ENCODE measurements around the gene TNIK. TPM values are rescaled to one million over a fixed set of nuclear protein-coding genes. Genes with fewer than 3 reads are reported as not detected.

The TNIK gene
- total and polyA plus RNA-seq, 4 donors = 3.7 to 9.8 (median 5.2) TPM

DNA sequence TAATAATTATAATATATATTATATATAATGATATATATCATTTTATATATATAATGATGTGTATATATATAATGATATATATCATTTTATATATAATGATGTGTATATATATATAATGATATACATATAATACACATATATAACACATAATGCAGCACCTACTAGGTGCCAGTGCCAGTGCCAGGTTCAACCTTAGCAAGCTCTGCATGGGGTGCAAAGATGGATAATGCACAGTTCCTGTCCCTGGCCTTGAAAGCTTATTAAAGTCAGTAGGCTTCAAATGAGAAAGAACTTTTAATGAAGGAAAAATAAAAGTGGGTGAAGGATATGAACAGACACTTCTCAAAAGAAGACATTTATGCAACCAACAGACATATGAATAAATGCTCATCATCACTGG, 240.9 kb downstream of the TNIK start:
- no peaks in the 10 kb centered on the region for H3K36me3 ChIP-seq (ENCODE audit: control insufficient read depth in 4 of 4, insufficient read depth in 3 of 4, low read depth in 1 of 4, low read length in 3 of 4)
- no peak overlapping the region for H3K4me3 ChIP-seq (ENCODE audit: low read depth in 1 of 3, low read length in 3 of 3)
- TF ChIP-seq FOXA2 (IDR thresholded peaks at IDR 0.05) (no peak), NR2F2 (IDR thresholded peaks at IDR 0.05) (no peak), EGR1 (IDR thresholded peaks at IDR 0.05; ENCODE audit: low read depth in 2 of 2) (no peak)
- TF ChIP-seq, protein P1, sequence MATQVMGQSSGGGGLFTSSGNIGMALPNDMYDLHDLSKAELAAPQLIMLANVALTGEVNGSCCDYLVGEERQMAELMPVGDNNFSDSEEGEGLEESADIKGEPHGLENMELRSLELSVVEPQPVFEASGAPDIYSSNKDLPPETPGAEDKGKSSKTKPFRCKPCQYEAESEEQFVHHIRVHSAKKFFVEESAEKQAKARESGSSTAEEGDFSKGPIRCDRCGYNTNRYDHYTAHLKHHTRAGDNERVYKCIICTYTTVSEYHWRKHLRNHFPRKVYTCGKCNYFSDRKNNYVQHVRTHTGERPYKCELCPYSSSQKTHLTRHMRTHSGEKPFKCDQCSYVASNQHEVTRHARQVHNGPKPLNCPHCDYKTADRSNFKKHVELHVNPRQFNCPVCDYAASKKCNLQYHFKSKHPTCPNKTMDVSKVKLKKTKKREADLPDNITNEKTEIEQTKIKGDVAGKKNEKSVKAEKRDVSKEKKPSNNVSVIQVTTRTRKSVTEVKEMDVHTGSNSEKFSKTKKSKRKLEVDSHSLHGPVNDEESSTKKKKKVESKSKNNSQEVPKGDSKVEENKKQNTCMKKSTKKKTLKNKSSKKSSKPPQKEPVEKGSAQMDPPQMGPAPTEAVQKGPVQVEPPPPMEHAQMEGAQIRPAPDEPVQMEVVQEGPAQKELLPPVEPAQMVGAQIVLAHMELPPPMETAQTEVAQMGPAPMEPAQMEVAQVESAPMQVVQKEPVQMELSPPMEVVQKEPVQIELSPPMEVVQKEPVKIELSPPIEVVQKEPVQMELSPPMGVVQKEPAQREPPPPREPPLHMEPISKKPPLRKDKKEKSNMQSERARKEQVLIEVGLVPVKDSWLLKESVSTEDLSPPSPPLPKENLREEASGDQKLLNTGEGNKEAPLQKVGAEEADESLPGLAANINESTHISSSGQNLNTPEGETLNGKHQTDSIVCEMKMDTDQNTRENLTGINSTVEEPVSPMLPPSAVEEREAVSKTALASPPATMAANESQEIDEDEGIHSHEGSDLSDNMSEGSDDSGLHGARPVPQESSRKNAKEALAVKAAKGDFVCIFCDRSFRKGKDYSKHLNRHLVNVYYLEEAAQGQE (IDR thresholded peaks at IDR 0.05) = no peak

DNA sequence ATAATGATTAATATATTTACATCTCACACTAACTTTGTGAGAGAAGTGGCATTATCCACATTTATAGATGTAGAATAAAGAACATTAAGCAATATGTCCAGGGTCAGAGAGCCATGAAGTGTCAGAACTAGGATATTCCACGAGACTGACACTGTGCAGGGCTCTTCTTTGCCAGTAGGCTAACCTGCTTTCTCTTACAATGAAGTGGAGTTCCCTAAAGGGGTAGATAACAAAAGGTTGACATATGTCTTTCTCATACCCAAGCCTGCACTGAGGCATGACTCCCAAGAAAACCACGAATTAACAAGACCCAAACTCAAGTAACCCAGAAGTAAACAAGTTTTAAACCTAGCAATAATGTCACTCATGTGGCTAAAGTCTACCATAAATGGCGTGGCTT, 242.1 kb downstream of the TNIK start:
- Histone ChIP-seq H3K9me3 (ENCODE audit: control insufficient read depth in 4 of 4, low read length in 3 of 4) (no peaks in the 10 kb centered on the region), H3K27ac (ENCODE audit: low read depth in 1 of 2, low read length in 2 of 2) (no peak overlapping the region), H3K4me1 (ENCODE audit: control insufficient read depth in 4 of 4, insufficient read depth in 4 of 4, low read length in 3 of 4) (no peaks in the 10 kb centered on the region), H3K36me3 (ENCODE audit: control insufficient read depth in 4 of 4, insufficient read depth in 3 of 4, low read depth in 1 of 4, low read length in 3 of 4) (no peaks in the 10 kb centered on the region), H3K27me3 (ENCODE audit: control insufficient read depth in 4 of 4, insufficient read depth in 4 of 4, low read length in 3 of 4) (no peaks in the 10 kb centered on the region), H3K9ac (ENCODE audit: low read depth in 1 of 2, low read length in 2 of 2) (no peak overlapping the region), H3K4me3 (ENCODE audit: low read depth in 1 of 3, low read length in 3 of 3) (no peak overlapping the region)
- WGBS = 83% methylated on average over 3 of the region's 3 CpGs
- TF ChIP-seq, protein P2, sequence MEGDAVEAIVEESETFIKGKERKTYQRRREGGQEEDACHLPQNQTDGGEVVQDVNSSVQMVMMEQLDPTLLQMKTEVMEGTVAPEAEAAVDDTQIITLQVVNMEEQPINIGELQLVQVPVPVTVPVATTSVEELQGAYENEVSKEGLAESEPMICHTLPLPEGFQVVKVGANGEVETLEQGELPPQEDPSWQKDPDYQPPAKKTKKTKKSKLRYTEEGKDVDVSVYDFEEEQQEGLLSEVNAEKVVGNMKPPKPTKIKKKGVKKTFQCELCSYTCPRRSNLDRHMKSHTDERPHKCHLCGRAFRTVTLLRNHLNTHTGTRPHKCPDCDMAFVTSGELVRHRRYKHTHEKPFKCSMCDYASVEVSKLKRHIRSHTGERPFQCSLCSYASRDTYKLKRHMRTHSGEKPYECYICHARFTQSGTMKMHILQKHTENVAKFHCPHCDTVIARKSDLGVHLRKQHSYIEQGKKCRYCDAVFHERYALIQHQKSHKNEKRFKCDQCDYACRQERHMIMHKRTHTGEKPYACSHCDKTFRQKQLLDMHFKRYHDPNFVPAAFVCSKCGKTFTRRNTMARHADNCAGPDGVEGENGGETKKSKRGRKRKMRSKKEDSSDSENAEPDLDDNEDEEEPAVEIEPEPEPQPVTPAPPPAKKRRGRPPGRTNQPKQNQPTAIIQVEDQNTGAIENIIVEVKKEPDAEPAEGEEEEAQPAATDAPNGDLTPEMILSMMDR (IDR thresholded peaks at IDR 0.05; ENCODE audit: low read depth, low read length, missing input control) = no peak
- no peak for TF ChIP-seq GABPA (IDR thresholded peaks at IDR 0.05 in 1 of 2, conservative IDR thresholded peaks at IDR 0.05 in 1 of 2)
- no peak for DNase-seq (ENCODE audit: low spot score)

More for the DNA sequence above, 240.9 kb downstream of the TNIK start:
- Histone ChIP-seq H3K9me3 (ENCODE audit: control insufficient read depth in 4 of 4, low read length in 3 of 4) (no peaks in the 10 kb centered on the region), H3K27ac (ENCODE audit: low read depth in 1 of 2, low read length in 2 of 2) (no peak overlapping the region), H3K4me1 (ENCODE audit: control insufficient read depth in 4 of 4, insufficient read depth in 4 of 4, low read length in 3 of 4) (no peaks in the 10 kb centered on the region), H3K9ac (ENCODE audit: low read depth in 1 of 2, low read length in 2 of 2) (no peak overlapping the region), H3K27me3 (ENCODE audit: control insufficient read depth in 4 of 4, insufficient read depth in 4 of 4, low read length in 3 of 4) (no peaks in the 10 kb centered on the region)
- no peak for DNase-seq (ENCODE audit: low spot score)

DNA sequence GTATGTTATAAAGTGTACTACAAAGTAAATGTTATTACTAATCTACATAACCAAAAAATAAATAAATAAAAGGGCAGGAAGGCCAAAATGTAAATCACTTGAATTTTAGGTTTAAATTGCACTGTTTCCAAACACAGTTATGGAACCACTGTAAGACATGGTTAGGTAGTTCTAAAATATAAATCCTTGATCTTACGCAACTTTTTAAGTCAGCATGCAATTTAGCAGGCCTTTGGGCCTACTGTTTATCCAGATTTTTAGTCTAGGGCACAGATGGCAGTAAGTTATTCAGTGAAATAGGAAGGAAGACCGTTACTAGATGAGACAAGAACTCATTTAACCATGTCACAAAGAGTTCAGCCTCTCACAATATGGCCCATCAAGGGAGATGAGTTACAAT, 246.3 kb downstream of the TNIK start:
- no peak for DNase-seq (ENCODE audit: low spot score)
- Histone ChIP-seq H3K4me1 (ENCODE audit: control insufficient read depth in 4 of 4, insufficient read depth in 4 of 4, low read length in 3 of 4) (no peaks in the 10 kb centered on the region), H3K9ac (ENCODE audit: low read depth in 1 of 2, low read length in 2 of 2) (no peak overlapping the region), H3K36me3 (ENCODE audit: control insufficient read depth in 4 of 4, insufficient read depth in 3 of 4, low read depth in 1 of 4, low read length in 3 of 4) (no peaks in the 10 kb centered on the region), H3K27ac (ENCODE audit: low read depth in 1 of 2, low read length in 2 of 2) (no peak overlapping the region), H3K4me3 (ENCODE audit: low read depth in 1 of 3, low read length in 3 of 3) (no peak overlapping the region), H3K27me3 (ENCODE audit: control insufficient read depth in 4 of 4, insufficient read depth in 4 of 4, low read length in 3 of 4) (no peaks in the 10 kb centered on the region), H3K9me3 (ENCODE audit: control insufficient read depth in 4 of 4, low read length in 3 of 4) (no peaks in the 10 kb centered on the region)
- TF ChIP-seq RAD21 (IDR thresholded peaks at IDR 0.05) (no peak), RXRA (IDR thresholded peaks at IDR 0.05) (no peak), NR2F2 (IDR thresholded peaks at IDR 0.05) (no peak), YY1 (IDR thresholded peaks at IDR 0.05) (no peak), GABPA (IDR thresholded peaks at IDR 0.05 in 1 of 2, conservative IDR thresholded peaks at IDR 0.05 in 1 of 2) (no peak), SP1 (IDR thresholded peaks at IDR 0.05) (no peak), FOXA2 (IDR thresholded peaks at IDR 0.05) (no peak), FOXA1 (IDR thresholded peaks at IDR 0.05) (no peak), HNF4A (conservative IDR thresholded peaks at IDR 0.05) (no peak), EGR1 (IDR thresholded peaks at IDR 0.05; ENCODE audit: low read depth in 2 of 2) (no peak), JUND (IDR thresholded peaks at IDR 0.05) (no peak)
- TF ChIP-seq, protein P3, sequence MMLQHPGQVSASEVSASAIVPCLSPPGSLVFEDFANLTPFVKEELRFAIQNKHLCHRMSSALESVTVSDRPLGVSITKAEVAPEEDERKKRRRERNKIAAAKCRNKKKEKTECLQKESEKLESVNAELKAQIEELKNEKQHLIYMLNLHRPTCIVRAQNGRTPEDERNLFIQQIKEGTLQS (IDR thresholded peaks at IDR 0.05) = no peak
- TF ChIP-seq, protein P4, sequence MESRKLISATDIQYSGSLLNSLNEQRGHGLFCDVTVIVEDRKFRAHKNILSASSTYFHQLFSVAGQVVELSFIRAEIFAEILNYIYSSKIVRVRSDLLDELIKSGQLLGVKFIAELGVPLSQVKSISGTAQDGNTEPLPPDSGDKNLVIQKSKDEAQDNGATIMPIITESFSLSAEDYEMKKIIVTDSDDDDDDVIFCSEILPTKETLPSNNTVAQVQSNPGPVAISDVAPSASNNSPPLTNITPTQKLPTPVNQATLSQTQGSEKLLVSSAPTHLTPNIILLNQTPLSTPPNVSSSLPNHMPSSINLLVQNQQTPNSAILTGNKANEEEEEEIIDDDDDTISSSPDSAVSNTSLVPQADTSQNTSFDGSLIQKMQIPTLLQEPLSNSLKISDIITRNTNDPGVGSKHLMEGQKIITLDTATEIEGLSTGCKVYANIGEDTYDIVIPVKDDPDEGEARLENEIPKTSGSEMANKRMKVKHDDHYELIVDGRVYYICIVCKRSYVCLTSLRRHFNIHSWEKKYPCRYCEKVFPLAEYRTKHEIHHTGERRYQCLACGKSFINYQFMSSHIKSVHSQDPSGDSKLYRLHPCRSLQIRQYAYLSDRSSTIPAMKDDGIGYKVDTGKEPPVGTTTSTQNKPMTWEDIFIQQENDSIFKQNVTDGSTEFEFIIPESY (IDR thresholded peaks at IDR 0.05) = no peak
- 92% methylated on average over 2 of the region's 2 CpGs for WGBS
